ENCODE measurements around the gene DPF3. TPM values are rescaled to one million over a fixed set of nuclear protein-coding genes. Genes with fewer than 3 reads are reported as not detected.

The DPF3 gene
- total RNA-seq, 3 donors from 2014 or later = 9.3 to 21.9 (median 10.9) TPM

- no peak for TF ChIP-seq CTCF (IDR thresholded peaks at IDR 0.05)
These were observed 207.1 kb downstream of the DPF3 start for GRCh38 chr14:72686832-72687231.

GRCh38 chr14:72686101-72686500 is 207.8 kb downstream of the DPF3 start:
- Histone ChIP-seq H3K36me3 (ENCODE audit: low read depth) (no peaks in the 10 kb centered on the region), H3K4me1 (ENCODE audit: low read depth) (no peaks in the 10 kb centered on the region), H3K4me3 (no peak overlapping the region), H3K9me3 (no peaks in the 10 kb centered on the region)
- no peak for TF ChIP-seq CTCF (IDR thresholded peaks at IDR 0.05)
- ATAC-seq = no peak
- DNase-seq = no peak
- intact Hi-C loops (cut with DNase I, micrococcal nuclease) = no loop called here

More at GRCh38 chr14:72686832-72687231, 207.1 kb downstream of the DPF3 start:
- DNase-seq (no peak), ATAC-seq (no peak)
- no peaks in the 10 kb centered on the region for H3K4me1 ChIP-seq (ENCODE audit: low read depth)
- intact Hi-C loops (cut with DNase I, micrococcal nuclease) = no loop called here
- H3K4me3 ChIP-seq = no peak overlapping the region
- H3K9me3 ChIP-seq = no peaks in the 10 kb centered on the region
- no peaks in the 10 kb centered on the region for H3K36me3 ChIP-seq (ENCODE audit: low read depth)

GRCh38 chr14:72685456-72685855 is 208.4 kb downstream of the DPF3 start:
- no peak for TF ChIP-seq CTCF (IDR thresholded peaks at IDR 0.05)
- DNase-seq (no peak), ATAC-seq (no peak)
- intact Hi-C loops (cut with DNase I, micrococcal nuclease) = no loop called here
- Histone ChIP-seq H3K4me3 (no peak overlapping the region), H3K4me1 (ENCODE audit: low read depth) (no peaks in the 10 kb centered on the region), H3K9me3 (no peaks in the 10 kb centered on the region), H3K36me3 (ENCODE audit: low read depth) (no peaks in the 10 kb centered on the region)

- intact Hi-C loops (cut with DNase I, micrococcal nuclease) = no loop called here
- TF ChIP-seq CTCF (IDR thresholded peaks at IDR 0.05) = no peak
These were observed 210.1 kb downstream of the DPF3 start for GRCh38 chr14:72683787-72684186.

GRCh38 chr14:72682188-72682587 is 211.7 kb downstream of the DPF3 start:
- no peaks in the 10 kb centered on the region for H3K36me3 ChIP-seq (ENCODE audit: low read depth)
- no peaks in the 10 kb centered on the region for H3K4me1 ChIP-seq (ENCODE audit: low read depth)
- H3K9me3 ChIP-seq = no peaks in the 10 kb centered on the region
- no peak for DNase-seq
- TF ChIP-seq CTCF (IDR thresholded peaks at IDR 0.05) = no peak
- no peak for ATAC-seq
- intact Hi-C loops (cut with DNase I, micrococcal nuclease) = no loop called here
- no peak overlapping the region for H3K4me3 ChIP-seq

More at GRCh38 chr14:72683787-72684186, 210.1 kb downstream of the DPF3 start:
- no peaks in the 10 kb centered on the region for H3K9me3 ChIP-seq
- DNase-seq (no peak), ATAC-seq (no peak)
- H3K36me3 ChIP-seq (ENCODE audit: low read depth) = no peaks in the 10 kb centered on the region
- H3K4me3 ChIP-seq = no peak overlapping the region
- H3K4me1 ChIP-seq (ENCODE audit: low read depth) = no peaks in the 10 kb centered on the region
